Kidney (tissue), 14 donors: ENCODE data around the gene LY6G6F. TPM values are rescaled to one million over a fixed set of nuclear protein-coding genes. Genes with fewer than 3 reads are reported as not detected.
A peak's percentile ranks its signal among the peaks of the same experiment; 100 is the strongest.

Experiments
- DNase-seq, 5 donors: peaks; one replicate each; pipeline ENCODE4 v3.0.0-alpha.2; 2013 to 2020
- FAIRE-seq: peaks from 2 replicates; lab custom pipeline; 2012; peaks lifted over from hg19 to GRCh38; lab: Jason Lieb, UNC
- H3K27ac ChIP-seq, 2 donors: one replicate each; pipeline ENCODE4 v1.7.0; 2013; ENCODE audit warnings: low read depth in 2 of 2, low read length in 2 of 2, inconsistent platforms in 1 of 2
- H3K27me3 ChIP-seq: one replicate; pipeline ENCODE4 v1.7.1; 2013; ENCODE audit warnings: low read length, inconsistent platforms; ENCODE audit not compliant: control insufficient read depth, insufficient read depth
- H3K36me3 ChIP-seq, 3 donors: one replicate each; pipeline versions ENCODE4 v1.7.0 to v1.7.1; 2013; ENCODE audit warnings: low read length in 3 of 3, control low read depth in 1 of 3, inconsistent platforms in 1 of 3; ENCODE audit not compliant: insufficient read depth in 3 of 3, control insufficient read depth in 2 of 3
- H3K4me1 ChIP-seq, 3 donors: one replicate each; pipeline versions ENCODE4 v1.7.0 to v1.7.1; 2013; ENCODE audit warnings: low read length in 3 of 3, inconsistent platforms in 1 of 3, low read depth in 1 of 3; ENCODE audit not compliant: control insufficient read depth in 2 of 3, insufficient read depth in 2 of 3
- H3K4me3 ChIP-seq, 3 donors: one replicate each; pipeline versions ENCODE4 v1.7.0 to v1.8.1; 2013; ENCODE audit warnings: low read length in 3 of 3, control low read depth in 1 of 3, inconsistent platforms in 1 of 3
- H3K9ac ChIP-seq, 3 donors: one replicate each; pipeline versions ENCODE4 v1.7.0 to v1.7.1; 2013; ENCODE audit warnings: low read length in 3 of 3, control low read depth in 1 of 3, inconsistent platforms in 1 of 3
- H3K9me3 ChIP-seq, 3 donors: one replicate each; pipeline versions ENCODE4 v1.7.0 to v1.7.1; 2013; ENCODE audit warnings: low read length in 3 of 3, control low read depth in 1 of 3, inconsistent platforms in 1 of 3; ENCODE audit not compliant: control insufficient read depth in 2 of 3, insufficient read depth in 1 of 3
- intact Hi-C: fragments of 100-400 bp; cut with DNase I; formaldehyde crosslinking; loops from one replicate; pipeline ENCODE4 v1.11.1; 2022
- polyA plus RNA-seq: library from polyadenylated mRNA; stranded (reverse); fragments of 350-450 nt; fragmentation: Illumina TruSeq; extraction: RNeasy Lipid Tissue Mini Kit (QIAGEN cat#74804); gene quantifications from one replicate; pipeline ENCODE4 v1.2.3, GENCODE V29; 2014; ENCODE audit warnings: low read depth, low replicate concordance; ENCODE audit not compliant: insufficient read depth
- total RNA-seq: library from RNA; stranded (reverse); fragmentation: NEBNext Ultra II Directional; extraction: Animal tissue kit (Norgen Biotek cat#: 25700); gene quantifications from one replicate; pipeline ENCODE4 v1.2.1, GENCODE V29; 2021
- TF ChIP-seq, protein P1 (sequence below): IDR thresholded peaks from 3 replicates; pipeline ENCODE4 v1.5.1; 2012; ENCODE audit warnings: mild to moderate bottlenecking, moderate library complexity, borderline replicate concordance; ENCODE audit not compliant: insufficient read depth; ENCODE audit errors: extremely low read depth
- donor health status: control.
- donor health status: control.
- donor health status: control.
- donor health status: control.
- donor health status: control.
- donor health status: DM: yes; HTN: yes; CAD: no.
- donor health status: Normal renal cell carcinoma (clear cell type).

The LY6G6F gene
- total and polyA plus RNA-seq, 2 donors from 2014 or later = not detected

GRCh38 chr6:31722173-31722572 is 15.5 kb downstream of the LY6G6F start:
- Histone ChIP-seq H3K9ac (no peak overlapping the region), H3K9me3 (no peaks in the 10 kb centered on the region), H3K27me3 (no peaks in the 10 kb centered on the region), H3K4me1 (no peaks in the 10 kb centered on the region), H3K36me3 (peaks cover 5 to 14% (median 6%) of the 10 kb centered on the region in 3 donors), H3K27ac (no peak overlapping the region), H3K4me3 (no peak overlapping the region)
- DNase-seq = peak in 1 of 5 donors; percentile 34
- no peak for FAIRE-seq
- TF ChIP-seq, protein P1, sequence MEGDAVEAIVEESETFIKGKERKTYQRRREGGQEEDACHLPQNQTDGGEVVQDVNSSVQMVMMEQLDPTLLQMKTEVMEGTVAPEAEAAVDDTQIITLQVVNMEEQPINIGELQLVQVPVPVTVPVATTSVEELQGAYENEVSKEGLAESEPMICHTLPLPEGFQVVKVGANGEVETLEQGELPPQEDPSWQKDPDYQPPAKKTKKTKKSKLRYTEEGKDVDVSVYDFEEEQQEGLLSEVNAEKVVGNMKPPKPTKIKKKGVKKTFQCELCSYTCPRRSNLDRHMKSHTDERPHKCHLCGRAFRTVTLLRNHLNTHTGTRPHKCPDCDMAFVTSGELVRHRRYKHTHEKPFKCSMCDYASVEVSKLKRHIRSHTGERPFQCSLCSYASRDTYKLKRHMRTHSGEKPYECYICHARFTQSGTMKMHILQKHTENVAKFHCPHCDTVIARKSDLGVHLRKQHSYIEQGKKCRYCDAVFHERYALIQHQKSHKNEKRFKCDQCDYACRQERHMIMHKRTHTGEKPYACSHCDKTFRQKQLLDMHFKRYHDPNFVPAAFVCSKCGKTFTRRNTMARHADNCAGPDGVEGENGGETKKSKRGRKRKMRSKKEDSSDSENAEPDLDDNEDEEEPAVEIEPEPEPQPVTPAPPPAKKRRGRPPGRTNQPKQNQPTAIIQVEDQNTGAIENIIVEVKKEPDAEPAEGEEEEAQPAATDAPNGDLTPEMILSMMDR = no peak
- intact Hi-C loops = no loop called here

DNA sequence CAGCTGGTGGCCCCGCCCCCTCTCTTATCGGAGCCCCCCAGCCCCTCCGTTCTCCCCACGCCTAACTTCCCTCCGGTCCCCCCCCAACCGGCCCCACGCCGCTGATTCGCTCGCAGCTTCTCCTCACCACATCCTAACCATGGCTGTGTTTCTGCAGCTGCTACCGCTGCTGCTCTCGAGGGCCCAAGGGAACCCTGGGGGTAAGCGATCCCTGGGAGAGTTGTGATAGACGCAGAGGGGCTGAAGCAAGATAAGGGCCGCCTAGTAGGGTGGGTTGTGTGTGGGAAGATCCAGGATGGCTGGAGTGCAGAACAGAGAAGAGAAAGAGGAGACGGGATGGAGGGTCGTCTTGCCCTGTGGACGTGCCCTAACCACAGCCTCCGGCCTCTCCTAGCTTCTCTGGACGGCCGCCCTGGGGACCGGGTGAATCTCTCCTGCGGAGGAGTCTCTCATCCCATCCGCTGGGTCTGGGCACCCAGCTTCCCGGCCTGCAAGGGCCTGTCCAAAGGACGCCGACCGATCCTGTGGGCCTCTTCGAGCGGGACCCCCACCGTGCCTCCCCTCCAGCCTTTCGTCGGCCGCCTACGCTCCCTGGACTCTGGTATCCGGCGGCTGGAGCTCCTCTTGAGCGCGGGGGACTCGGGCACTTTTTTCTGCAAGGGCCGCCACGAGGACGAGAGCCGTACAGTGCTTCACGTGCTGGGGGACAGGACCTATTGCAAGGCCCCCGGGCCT is 16.7 kb downstream of the LY6G6F start, which contains the start of gene MPIG6B:
Gene MPIG6B, plus strand, starts transcription at position 129 of the 735 bp plus-strand sequence. Its CDS starts 11 bp downstream, at position 140.
- no peak within 1 kb of the TSS for H3K27ac ChIP-seq
- H3K4me1 ChIP-seq = peaks cover 0 to 2% (median 0%) of the 10 kb centered on the region in 3 donors
- H3K9ac ChIP-seq = no peak within 1 kb of the TSS
- peaks cover 7 to 21% (median 10%) of the 10 kb centered on the region in 3 donors for H3K36me3 ChIP-seq
- no peaks in the 10 kb centered on the region for H3K27me3 ChIP-seq
- FAIRE-seq (no peak), DNase-seq (no peak)
- intact Hi-C loops = no loop called here
- TF ChIP-seq, protein P1 = no peak
- no peaks in the 10 kb centered on the region for H3K9me3 ChIP-seq
- H3K4me3 ChIP-seq = no peak within 1 kb of the TSS

GRCh38 chr6:31723980-31724691 is 17.5 kb downstream of the LY6G6F start:
- Histone ChIP-seq H3K9ac (no peak overlapping the region), H3K27ac (no peak overlapping the region), H3K27me3 (no peaks in the 10 kb centered on the region), H3K9me3 (no peaks in the 10 kb centered on the region), H3K4me3 (no peak overlapping the region), H3K4me1 (peaks cover 0 to 6% (median 0%) of the 10 kb centered on the region in 3 donors), H3K36me3 (peaks cover 7 to 25% (median 10%) of the 10 kb centered on the region in 3 donors)
- no peak for DNase-seq
- TF ChIP-seq, protein P1 = no peak
- no peak for FAIRE-seq
- intact Hi-C loops = no loop called here
